ENCODE data around the gene WDFY2. TPM values are rescaled to one million over a fixed set of nuclear protein-coding genes. Genes with fewer than 3 reads are reported as not detected.

Gene WDFY2
- total and polyA plus RNA-seq, 8 donors = 11.4 to 25.2 (median 17.2) TPM

GRCh38 chr13:51729866-51730553 is 145.7 kb downstream of the WDFY2 start:
- Histone ChIP-seq H3K27ac (peak overlapping the region in 2 of 4 donors; percentile 75 to 85), H3K4me1 (peaks cover 44 to 65% (median 57%) of the 10 kb centered on the region in 3 donors), H3K9me3 (no peaks in the 10 kb centered on the region), H3K4me3 (no peak overlapping the region), H3K27me3 (no peaks in the 10 kb centered on the region), H3K36me3 (no peaks in the 10 kb centered on the region)
- intact Hi-C loops (cut with DNase I) = loop anchor here in 2 of 3 donors (10.0 kb wide), 3 partner anchors 135 to 275 kb away; partner anchors contain the start of genes INTS6 (in 1 of the 2) and WDFY2 (in 1 of the 2)
- TF ChIP-seq, protein P1, sequence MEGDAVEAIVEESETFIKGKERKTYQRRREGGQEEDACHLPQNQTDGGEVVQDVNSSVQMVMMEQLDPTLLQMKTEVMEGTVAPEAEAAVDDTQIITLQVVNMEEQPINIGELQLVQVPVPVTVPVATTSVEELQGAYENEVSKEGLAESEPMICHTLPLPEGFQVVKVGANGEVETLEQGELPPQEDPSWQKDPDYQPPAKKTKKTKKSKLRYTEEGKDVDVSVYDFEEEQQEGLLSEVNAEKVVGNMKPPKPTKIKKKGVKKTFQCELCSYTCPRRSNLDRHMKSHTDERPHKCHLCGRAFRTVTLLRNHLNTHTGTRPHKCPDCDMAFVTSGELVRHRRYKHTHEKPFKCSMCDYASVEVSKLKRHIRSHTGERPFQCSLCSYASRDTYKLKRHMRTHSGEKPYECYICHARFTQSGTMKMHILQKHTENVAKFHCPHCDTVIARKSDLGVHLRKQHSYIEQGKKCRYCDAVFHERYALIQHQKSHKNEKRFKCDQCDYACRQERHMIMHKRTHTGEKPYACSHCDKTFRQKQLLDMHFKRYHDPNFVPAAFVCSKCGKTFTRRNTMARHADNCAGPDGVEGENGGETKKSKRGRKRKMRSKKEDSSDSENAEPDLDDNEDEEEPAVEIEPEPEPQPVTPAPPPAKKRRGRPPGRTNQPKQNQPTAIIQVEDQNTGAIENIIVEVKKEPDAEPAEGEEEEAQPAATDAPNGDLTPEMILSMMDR (IDR thresholded peaks at IDR 0.05) = no peak
- FAIRE-seq = peak; percentile 74
- ATAC-seq = peak; percentile 27 to 65 (median 44)
- peak in 1 of 6 donors; percentile 55 for DNase-seq
- 80 to 83% methylated on average over 11 of the region's 11 CpGs for WGBS, 2 donors

GRCh38 chr13:51730927-51731326 is 146.7 kb downstream of the WDFY2 start:
- H3K27ac ChIP-seq = peak overlapping the region in 3 of 4 donors; percentile 8 to 85 (median 75)
- H3K27me3 ChIP-seq = no peaks in the 10 kb centered on the region
- WGBS, 2 donors = 65 to 91% methylated on average over 1 of the region's 1 CpG
- H3K36me3 ChIP-seq = no peaks in the 10 kb centered on the region
- intact Hi-C loops (cut with DNase I) = loop anchor here in 1 of 3 donors (10.0 kb wide), 2 partner anchors 136 to 276 kb away; partner anchors contain the start of gene INTS6
- H3K4me1 ChIP-seq = peaks cover 41 to 59% (median 53%) of the 10 kb centered on the region in 3 donors
- FAIRE-seq (no peak), DNase-seq (no peak), ATAC-seq (peak in 1 of 4 donors; percentile 6)
- TF ChIP-seq, protein P1 (IDR thresholded peaks at IDR 0.05) = no peak
- no peaks in the 10 kb centered on the region for H3K9me3 ChIP-seq
- no peak overlapping the region for H3K4me3 ChIP-seq

DNA sequence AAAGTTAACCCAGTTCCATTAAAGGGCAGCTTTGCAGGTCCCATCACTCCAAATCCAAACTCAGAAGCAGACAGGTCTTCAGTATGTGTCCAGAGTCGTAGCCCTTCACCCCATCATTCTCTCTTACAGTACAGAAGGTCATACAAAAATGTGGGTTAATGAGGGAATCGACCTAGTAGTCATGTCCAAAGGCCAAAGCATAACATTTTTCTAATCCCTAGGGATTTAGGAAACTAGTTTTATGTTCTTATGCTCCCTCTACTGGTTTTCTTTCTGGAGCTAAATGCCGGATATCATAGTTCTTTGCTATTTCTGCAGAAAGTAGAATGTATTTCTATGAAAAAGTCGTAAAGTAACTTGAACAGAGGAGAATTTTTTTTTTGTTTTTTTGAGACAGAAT is 147.5 kb downstream of the WDFY2 start:
- no peaks in the 10 kb centered on the region for H3K36me3 ChIP-seq
- H3K27me3 ChIP-seq = no peaks in the 10 kb centered on the region
- H3K27ac ChIP-seq = peak overlapping the region in 3 of 4 donors; percentile 8 to 85 (median 75)
- intact Hi-C loops (cut with DNase I) = loop anchor here in 1 of 3 donors (10.0 kb wide), 2 partner anchors 137 to 277 kb away; partner anchors contain the start of gene INTS6
- no peaks in the 10 kb centered on the region for H3K9me3 ChIP-seq
- ATAC-seq = peak; percentile 23 to 54 (median 42)
- TF ChIP-seq, protein P1 (IDR thresholded peaks at IDR 0.05) = peak in 1 of 4 donors; percentile 13
- WGBS, 2 donors = 31 to 35% methylated on average over 4 of the region's 4 CpGs
- FAIRE-seq = peak; percentile 47
- H3K4me1 ChIP-seq = peaks cover 34 to 51% (median 47%) of the 10 kb centered on the region in 3 donors
- DNase-seq = no peak
- no peak overlapping the region for H3K4me3 ChIP-seq

- peak in 3 of 4 donors; percentile 23 to 55 (median 27) for ATAC-seq
These were observed 149.4 kb downstream of the WDFY2 start for GRCh38 chr13:51733374-51734298.

More at GRCh38 chr13:51733374-51734298, 149.4 kb downstream of the WDFY2 start:
- Histone ChIP-seq H3K27ac (no peak overlapping the region), H3K36me3 (no peaks in the 10 kb centered on the region), H3K4me1 (peaks cover 18 to 34% (median 29%) of the 10 kb centered on the region in 3 donors), H3K4me3 (no peak overlapping the region), H3K9me3 (no peaks in the 10 kb centered on the region), H3K27me3 (no peaks in the 10 kb centered on the region)
- intact Hi-C loops (cut with DNase I) = loop anchor here in 1 of 3 donors (10.0 kb wide), 2 partner anchors 139 to 279 kb away; partner anchors contain the start of gene INTS6
- WGBS, 2 donors = 70 to 75% methylated on average over 3 of the region's 3 CpGs
- FAIRE-seq (no peak), DNase-seq (no peak)
- TF ChIP-seq, protein P1 (IDR thresholded peaks at IDR 0.05) = no peak

All from pancreas (tissue), 10 donors.